ENCODE measurements around the gene TAF5L. TPM values are rescaled to one million over a fixed set of nuclear protein-coding genes. Genes with fewer than 3 reads are reported as not detected.
"Not testable (repeated sequence)": the region's sequence is repeated elsewhere in the genome, so short reads cannot be mapped to it uniquely, and the experiment has no call there.

TAF5L gene
- total and polyA plus RNA-seq, 2 experiments from 2014 or later: 2.6 to 13.2 TPM

GRCh38 chr1:229625071-229625914, 629 bp downstream of the TAF5L start:
- peak overlapping the region; percentile 79 for H3K9ac ChIP-seq

GRCh38 chr1:229624521-229625070, 1.3 kb downstream of the TAF5L start:
- Histone ChIP-seq H3K4me2 (ENCODE audit: unreplicated experiment) (peak overlapping the region; percentile 94), H3K27ac (peak overlapping the region; percentile 43), H4K20me1 (ENCODE audit: insufficient read depth) (peaks cover 11% of the 10 kb centered on the region; the same call in 1 of the 2 replicates), H3K4me3 (peak overlapping the region; percentile 90), H3K4me1 (ENCODE audit: insufficient read depth) (peaks cover 34% of the 10 kb centered on the region), H2AFZ (peak overlapping the region; percentile 62), H3K27me3 (replicated peaks; ENCODE audit: insufficient read depth) (no peaks in the 10 kb centered on the region), H3K9ac (peak overlapping the region; percentile 77), H3K36me3 (ENCODE audit: low read depth) (no peaks in the 10 kb centered on the region), H3K9me2 (ENCODE audit: insufficient read depth) (no peaks in the 10 kb centered on the region), H3F3A (ENCODE audit: insufficient read depth) (peaks cover 26% of the 10 kb centered on the region), H3K9me3 (ENCODE audit: low read depth) (no peaks in the 10 kb centered on the region), H3K79me2 (ENCODE audit: insufficient read depth) (peaks cover 93% of the 10 kb centered on the region)
- in situ Hi-C loops (cut with MboI): no loop called here
- TF ChIP-seq EZH2phosphoT487 (IDR thresholded peaks at IDR 0.05; ENCODE audit: insufficient read depth, low read depth): no peak
- TF ChIP-seq EZH2 (IDR thresholded peaks at IDR 0.05; ENCODE audit: insufficient read depth, poor library complexity, severe bottlenecking): no peak
- no peak for DNase-seq
- 43 to 44% methylated on average over 9 of the region's 9 CpGs for WGBS, 2 experiments (ENCODE audit: low coverage in 1 of 2, low lambda C conversion rate in 2 of 2, missing lambda C conversion rate in 2 of 2)

More at GRCh38 chr1:229625071-229625914, 629 bp downstream of the TAF5L start:
- no peaks in the 10 kb centered on the region for H3K36me3 ChIP-seq (ENCODE audit: low read depth)
- H3K27me3 ChIP-seq (replicated peaks; ENCODE audit: insufficient read depth): no peaks in the 10 kb centered on the region
- DNase-seq: peak; percentile 73
- in situ Hi-C loops (cut with MboI): no loop called here
- TF ChIP-seq EZH2phosphoT487 (IDR thresholded peaks at IDR 0.05; ENCODE audit: insufficient read depth, low read depth) (no peak), EZH2 (IDR thresholded peaks at IDR 0.05; ENCODE audit: insufficient read depth, poor library complexity, severe bottlenecking) (no peak)
- H3K9me2 ChIP-seq (ENCODE audit: insufficient read depth): no peaks in the 10 kb centered on the region
- H3K9me3 ChIP-seq (ENCODE audit: low read depth): no peaks in the 10 kb centered on the region
- H3F3A ChIP-seq (ENCODE audit: insufficient read depth): peaks cover 21% of the 10 kb centered on the region
- H3K4me3 ChIP-seq: peak overlapping the region; percentile 98
- WGBS, 2 experiments (ENCODE audit: low coverage in 1 of 2, low lambda C conversion rate in 2 of 2, missing lambda C conversion rate in 2 of 2): 1% methylated on average over 39 to 47 of the region's 86 CpGs
- peak overlapping the region; percentile 94 for H3K4me2 ChIP-seq (ENCODE audit: unreplicated experiment)
- H3K4me1 ChIP-seq (ENCODE audit: insufficient read depth): peaks cover 30% of the 10 kb centered on the region
- H4K20me1 ChIP-seq (ENCODE audit: insufficient read depth): peaks cover 6% of the 10 kb centered on the region; the same call in 1 of the 2 replicates
- H2AFZ ChIP-seq: peak overlapping the region; percentile 98
- H3K27ac ChIP-seq: peak overlapping the region; percentile 57
- H3K79me2 ChIP-seq (ENCODE audit: insufficient read depth): peaks cover 93% of the 10 kb centered on the region

- no peak for TF ChIP-seq EZH2 (IDR thresholded peaks at IDR 0.05; ENCODE audit: insufficient read depth, poor library complexity, severe bottlenecking)
- TF ChIP-seq EZH2phosphoT487 (IDR thresholded peaks at IDR 0.05; ENCODE audit: insufficient read depth, low read depth): no peak
- Histone ChIP-seq H2AFZ (no peak overlapping the region), H3K4me2 (ENCODE audit: unreplicated experiment) (peak overlapping the region; percentile 94), H4K20me1 (ENCODE audit: insufficient read depth) (peaks cover 11% of the 10 kb centered on the region; the same call in 1 of the 2 replicates), H3K79me2 (ENCODE audit: insufficient read depth) (peaks cover 93% of the 10 kb centered on the region), H3F3A (ENCODE audit: insufficient read depth) (peaks cover 26% of the 10 kb centered on the region), H3K27ac (no peak overlapping the region), H3K9ac (no peak overlapping the region), H3K4me1 (ENCODE audit: insufficient read depth) (peaks cover 34% of the 10 kb centered on the region), H3K36me3 (ENCODE audit: low read depth) (no peaks in the 10 kb centered on the region), H3K4me3 (no peak overlapping the region), H3K27me3 (replicated peaks; ENCODE audit: insufficient read depth) (no peaks in the 10 kb centered on the region), H3K9me2 (ENCODE audit: insufficient read depth) (no peaks in the 10 kb centered on the region), H3K9me3 (ENCODE audit: low read depth) (no peaks in the 10 kb centered on the region)
- DNase-seq: no peak
- in situ Hi-C loops (cut with MboI): no loop called here
- WGBS, 2 experiments (ENCODE audit: low coverage in 1 of 2, low lambda C conversion rate in 2 of 2, missing lambda C conversion rate in 2 of 2): 50 to 57% methylated on average over 1 of the region's 1 CpG
Observed at GRCh38 chr1:229623838-229624237, 2.1 kb downstream of the TAF5L start.

- H3K9ac ChIP-seq: no peak overlapping the region
- in situ Hi-C loops (cut with MboI): no loop called here
- H4K20me1 ChIP-seq (ENCODE audit: insufficient read depth): peaks cover 11% of the 10 kb centered on the region; the same call in 1 of the 2 replicates
- H3K4me2 ChIP-seq (ENCODE audit: unreplicated experiment): no peak overlapping the region
- TF ChIP-seq EZH2 (IDR thresholded peaks at IDR 0.05; ENCODE audit: insufficient read depth, poor library complexity, severe bottlenecking): no peak
- TF ChIP-seq EZH2phosphoT487 (IDR thresholded peaks at IDR 0.05; ENCODE audit: insufficient read depth, low read depth): no peak
- H3K27ac ChIP-seq: no peak overlapping the region
- WGBS, 2 experiments (ENCODE audit: low coverage in 1 of 2, low lambda C conversion rate in 2 of 2, missing lambda C conversion rate in 2 of 2): 87 to 88% methylated on average over 5 of the region's 5 CpGs
- H3K27me3 ChIP-seq (replicated peaks; ENCODE audit: insufficient read depth): no peaks in the 10 kb centered on the region
- H3K9me2 ChIP-seq (ENCODE audit: insufficient read depth): no peaks in the 10 kb centered on the region
- no peak for DNase-seq
- no peaks in the 10 kb centered on the region for H3K36me3 ChIP-seq (ENCODE audit: low read depth)
- H3K9me3 ChIP-seq (ENCODE audit: low read depth): no peaks in the 10 kb centered on the region
- peaks cover 34% of the 10 kb centered on the region for H3K4me1 ChIP-seq (ENCODE audit: insufficient read depth)
- peaks cover 93% of the 10 kb centered on the region for H3K79me2 ChIP-seq (ENCODE audit: insufficient read depth)
- peaks cover 26% of the 10 kb centered on the region for H3F3A ChIP-seq (ENCODE audit: insufficient read depth)
- no peak overlapping the region for H2AFZ ChIP-seq
- H3K4me3 ChIP-seq: no peak overlapping the region
Observed at GRCh38 chr1:229623225-229623624, 2.7 kb downstream of the TAF5L start.

DNA sequence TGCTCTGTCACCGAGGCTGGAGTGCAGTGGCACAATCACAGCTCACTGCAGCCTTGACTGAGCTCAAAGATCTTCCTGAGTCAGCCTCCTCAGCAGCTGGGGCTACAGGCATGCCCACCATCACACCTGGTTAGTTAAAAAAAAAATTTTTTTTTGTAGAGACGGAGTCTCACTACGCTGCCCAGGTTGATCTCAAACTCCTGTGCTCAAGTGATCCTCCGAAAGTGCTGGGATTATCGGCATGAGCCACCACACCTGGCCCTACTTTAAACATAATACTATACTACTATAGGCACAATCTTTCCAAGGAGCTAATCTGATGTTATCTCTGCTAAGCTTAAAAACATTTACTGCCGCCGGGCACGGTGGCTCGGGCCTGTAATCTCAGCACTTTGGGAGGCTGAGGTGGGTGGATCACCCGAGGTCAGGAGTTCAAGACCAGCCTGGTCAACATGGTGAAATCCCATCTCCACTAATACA, 3.2 kb downstream of the TAF5L start:
- H3K4me2 ChIP-seq (ENCODE audit: unreplicated experiment); H3K9ac ChIP-seq; H3K9me2 ChIP-seq (ENCODE audit: insufficient read depth); H3K9me3 ChIP-seq (ENCODE audit: low read depth); H3K27me3 ChIP-seq (replicated peaks; ENCODE audit: insufficient read depth); H2AFZ ChIP-seq; H3K36me3 ChIP-seq (ENCODE audit: low read depth); in situ Hi-C loops (cut with MboI); H3K4me3 ChIP-seq; DNase-seq; H3K27ac ChIP-seq: not testable (repeated sequence)
- 96% methylated on average over 10 of the region's 10 CpGs for WGBS, 2 experiments (ENCODE audit: low coverage in 1 of 2, low lambda C conversion rate in 2 of 2, missing lambda C conversion rate in 2 of 2)
- Histone ChIP-seq H3K79me2 (ENCODE audit: insufficient read depth) (peaks cover 93% of the 10 kb centered on the region), H4K20me1 (ENCODE audit: insufficient read depth) (peaks cover 11% of the 10 kb centered on the region; the same call in 1 of the 2 replicates), H3F3A (ENCODE audit: insufficient read depth) (peaks cover 26% of the 10 kb centered on the region), H3K4me1 (ENCODE audit: insufficient read depth) (peaks cover 34% of the 10 kb centered on the region)
